K562 (cell line): ENCODE measurements around the gene ATG7.

ENCODE experiments used
- BACH1 ChIP-seq: fragments of 200-800 bp; sonication (Bioruptor generic); IDR thresholded peaks from 2 replicates; pipeline ENCODE4 v1.6.1; 2016; ENCODE audit warnings: missing genetic modification characterization, missing compliant biosample characterization
- BRCA1 ChIP-seq, 2 experiments: fragments of 450-650 bp in 1 of 2; sonication (generic) in 1 of 2; formaldehyde crosslinking in 1 of 2; IDR thresholded peaks; 2 replicates each; pipeline versions ENCODE4 v1.5.0 to v1.6.1; 2017 to 2020; ENCODE audit warnings: mild to moderate bottlenecking in 1 of 2, missing genetic modification reagents in 1 of 2
- CEBPB ChIP-seq: fragments of 450-650 bp; IDR thresholded peaks from 2 replicates; pipeline ENCODE4 v1.6.1; 2016; ENCODE audit warnings: missing genetic modification characterization, missing compliant biosample characterization
- MAZ ChIP-seq, 2 experiments: fragments of 450-650 bp in 1 of 2; sonication (generic) in 1 of 2; formaldehyde crosslinking; IDR thresholded peaks in 1 of 2; conservative IDR thresholded peaks in 1 of 2; 2 replicates each; pipeline versions ENCODE4 v1.4.0 to v1.5.0; 2020; ENCODE audit warnings: mild to moderate bottlenecking in 1 of 2, missing genetic modification reagents in 1 of 2
- NR3C1 ChIP-seq: sonication (generic); formaldehyde crosslinking; IDR thresholded peaks from 2 replicates; pipeline ENCODE4 v1.8.1; 2022; ENCODE audit warnings: missing genetic modification reagents
- POLR2A ChIP-seq: fragments of 450-650 bp; conservative IDR thresholded peaks from 2 replicates; pipeline ENCODE4 v1.6.1; 2016
- TAF15 ChIP-seq: fragments of 200-400 bp; formaldehyde crosslinking; IDR thresholded peaks from 2 replicates; pipeline ENCODE4 v1.6.1; 2017; ENCODE audit warnings: mild to moderate bottlenecking, low read depth, low read length, moderate library complexity
- TF ChIP-seq, protein P1 (sequence below), 3 experiments: IDR thresholded peaks in 2 of 3; conservative IDR thresholded peaks in 1 of 3; 2 replicates each; pipeline ENCODE4 v1.5.1; 2011 to 2012; ENCODE audit warnings: low read length in 3 of 3, mild to moderate bottlenecking in 3 of 3, control low read depth in 2 of 3, improper control_type of control experiment in 1 of 3, inconsistent platforms in 1 of 3, low read depth in 1 of 3, mixed read lengths in 1 of 3, moderate library complexity in 1 of 3; ENCODE audit not compliant: insufficient read depth in 2 of 3
- TF ChIP-seq, protein P2 (sequence below): IDR thresholded peaks from 2 replicates; pipeline ENCODE4 v1.6.1; 2012; ENCODE audit warnings: low read depth, low read length, improper control_type of control experiment, borderline replicate concordance

DNA sequence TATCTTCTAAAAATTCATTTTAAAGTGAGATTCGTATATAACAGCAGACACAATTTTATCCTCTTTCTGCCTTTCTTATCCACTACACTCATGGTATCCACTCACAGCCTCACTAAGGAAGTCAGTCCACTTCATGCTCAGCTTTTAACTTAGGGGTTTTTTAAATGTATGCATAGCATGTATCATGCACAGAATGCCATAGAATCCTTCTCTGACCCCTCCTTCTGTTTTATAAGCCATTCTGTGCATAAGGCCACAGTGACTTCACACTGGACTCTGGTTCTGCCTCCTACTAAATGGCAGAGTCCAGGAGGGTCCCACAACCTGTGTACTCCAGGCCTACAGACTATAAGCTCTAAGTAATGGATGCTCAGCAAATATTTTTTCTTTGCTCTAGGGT lies 129.2 kb downstream of the ATG7 start:
- TF ChIP-seq, protein P1, sequence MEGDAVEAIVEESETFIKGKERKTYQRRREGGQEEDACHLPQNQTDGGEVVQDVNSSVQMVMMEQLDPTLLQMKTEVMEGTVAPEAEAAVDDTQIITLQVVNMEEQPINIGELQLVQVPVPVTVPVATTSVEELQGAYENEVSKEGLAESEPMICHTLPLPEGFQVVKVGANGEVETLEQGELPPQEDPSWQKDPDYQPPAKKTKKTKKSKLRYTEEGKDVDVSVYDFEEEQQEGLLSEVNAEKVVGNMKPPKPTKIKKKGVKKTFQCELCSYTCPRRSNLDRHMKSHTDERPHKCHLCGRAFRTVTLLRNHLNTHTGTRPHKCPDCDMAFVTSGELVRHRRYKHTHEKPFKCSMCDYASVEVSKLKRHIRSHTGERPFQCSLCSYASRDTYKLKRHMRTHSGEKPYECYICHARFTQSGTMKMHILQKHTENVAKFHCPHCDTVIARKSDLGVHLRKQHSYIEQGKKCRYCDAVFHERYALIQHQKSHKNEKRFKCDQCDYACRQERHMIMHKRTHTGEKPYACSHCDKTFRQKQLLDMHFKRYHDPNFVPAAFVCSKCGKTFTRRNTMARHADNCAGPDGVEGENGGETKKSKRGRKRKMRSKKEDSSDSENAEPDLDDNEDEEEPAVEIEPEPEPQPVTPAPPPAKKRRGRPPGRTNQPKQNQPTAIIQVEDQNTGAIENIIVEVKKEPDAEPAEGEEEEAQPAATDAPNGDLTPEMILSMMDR (IDR thresholded peaks at IDR 0.05 in 2 of 3, conservative IDR thresholded peaks at IDR 0.05 in 1 of 3; ENCODE audit: insufficient read depth in 2 of 3, low read depth in 1 of 3, low read length in 3 of 3) = no peak
- TF ChIP-seq, protein P2, sequence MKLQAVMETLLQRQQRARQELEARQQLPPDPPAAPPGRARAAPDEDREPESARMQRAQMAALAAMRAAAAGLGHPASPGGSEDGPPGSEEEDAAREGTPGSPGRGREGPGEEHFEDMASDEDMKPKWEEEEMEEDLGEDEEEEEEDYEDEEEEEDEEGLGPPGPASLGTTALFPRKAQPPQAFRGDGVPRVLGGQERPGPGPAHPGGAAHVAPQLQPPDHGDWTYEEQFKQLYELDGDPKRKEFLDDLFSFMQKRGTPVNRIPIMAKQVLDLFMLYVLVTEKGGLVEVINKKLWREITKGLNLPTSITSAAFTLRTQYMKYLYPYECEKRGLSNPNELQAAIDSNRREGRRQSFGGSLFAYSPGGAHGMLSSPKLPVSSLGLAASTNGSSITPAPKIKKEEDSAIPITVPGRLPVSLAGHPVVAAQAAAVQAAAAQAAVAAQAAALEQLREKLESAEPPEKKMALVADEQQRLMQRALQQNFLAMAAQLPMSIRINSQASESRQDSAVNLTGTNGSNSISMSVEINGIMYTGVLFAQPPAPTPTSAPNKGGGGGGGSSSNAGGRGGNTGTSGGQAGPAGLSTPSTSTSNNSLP = no peak
- TF ChIP-seq BACH1 = no peak
- TF ChIP-seq MAZ (CRISPR knock-in tag; conservative IDR thresholded peaks at IDR 0.05 in 1 of 2, IDR thresholded peaks at IDR 0.05 in 1 of 2) = no peak
- TF ChIP-seq CEBPB (tag) = no peak
- TF ChIP-seq POLR2A = no peak
- no peak for TF ChIP-seq BRCA1 (IDR thresholded peaks at IDR 0.05)
- TF ChIP-seq BRCA1 (CRISPR knock-in tag; IDR thresholded peaks at IDR 0.05) = no peak
- no peak for TF ChIP-seq TAF15
- TF ChIP-seq NR3C1 (CRISPR knock-in tag) = no peak
